Endothelial cell of umbilical vein (primary cell): ENCODE data around the gene TUBA4A. TPM values are rescaled to one million over a fixed set of nuclear protein-coding genes. Genes with fewer than 3 reads are reported as not detected.

Experiments
- BruUV-seq: library from RNA; stranded (reverse); fragments of 400-500 nt; replicated peaks from 2 replicates; lab custom pipeline; 2021; lab: Mats Ljungman, UMichigan
- CTCF ChIA-PET: fragments of 300-600, 350-600 bp; sonication (Branson Sonifier 250); formaldehyde crosslinking; loops from one replicate; lab custom pipeline; 2021; ENCODE audit warnings: antibody characterized with exemption, inconsistent platforms; lab: Charles Lee
- POLR2A ChIA-PET: fragments of 300-600, 350-600 bp; sonication (Branson Sonifier 250); formaldehyde crosslinking; loops from one replicate; lab custom pipeline; 2021; ENCODE audit warnings: antibody characterized with exemption, inconsistent platforms; lab: Charles Lee
- DNase-seq: peaks from one replicate; pipeline ENCODE4 v3.0.0-alpha.2; 2011; ENCODE audit warnings: low read depth, low spot score
- FAIRE-seq: peaks from 2 replicates; lab custom pipeline; 2011; peaks lifted over from hg19 to GRCh38; lab: Jason Lieb, UNC
- H2AFZ ChIP-seq: 2 replicates; pipeline ENCODE4 v1.6.0; 2012; ENCODE audit warnings: low read depth, low read length, control low read depth, inconsistent platforms
- H3K27ac ChIP-seq: 2 replicates; pipeline ENCODE4 v1.5.1; 2011; ENCODE audit warnings: low read depth, mild to moderate bottlenecking, control low read depth, low read length, moderate library complexity; ENCODE audit not compliant: insufficient read depth
- H3K27me3 ChIP-seq, 2 experiments: 2 replicates each; pipeline versions ENCODE4 v1.6.0 to v1.6.1; 2011; ENCODE audit warnings: low read length in 2 of 2, mixed read lengths in 1 of 2; ENCODE audit not compliant: control insufficient read depth in 2 of 2, insufficient read depth in 2 of 2
- H3K36me3 ChIP-seq, 2 experiments: 2 replicates in 1 of 2; 3 replicates in 1 of 2; pipeline ENCODE4 v1.5.1; 2011; ENCODE audit warnings: low read length in 2 of 2, mild to moderate bottlenecking in 1 of 2, moderate library complexity in 1 of 2; ENCODE audit not compliant: control insufficient read depth in 2 of 2, insufficient read depth in 2 of 2; ENCODE audit errors: extremely low read depth in 1 of 2
- H3K4me1 ChIP-seq: 3 replicates; pipeline ENCODE4 v1.5.1; 2011; ENCODE audit warnings: mild to moderate bottlenecking, low read length; ENCODE audit not compliant: control insufficient read depth, insufficient read depth; ENCODE audit errors: extremely low read depth
- H3K4me2 ChIP-seq: 2 replicates; pipeline ENCODE4 v1.6.1; 2011; ENCODE audit warnings: low read length, control low read depth, mixed read lengths; ENCODE audit not compliant: insufficient read depth
- H3K4me3 ChIP-seq, 3 experiments: fragments of 200-600 bp in 1 of 3; sonication (generic), shearing (Covaris generic) in 1 of 3; replicated peaks in 1 of 3; 2 replicates each; pipeline ENCODE4 v1.5.1; 2011 to 2016; ENCODE audit warnings: control low read depth in 3 of 3, low read length in 3 of 3, mild to moderate bottlenecking in 2 of 3, inconsistent platforms in 1 of 3, low read depth in 1 of 3, moderate library complexity in 1 of 3; ENCODE audit not compliant: insufficient read depth in 1 of 3
- H3K79me2 ChIP-seq: 2 replicates; pipeline ENCODE4 v1.6.0; 2012; ENCODE audit warnings: low read length, inconsistent platforms; ENCODE audit not compliant: control insufficient read depth, insufficient read depth
- H3K9ac ChIP-seq: replicated peaks from 2 replicates; pipeline ENCODE3; 2011; ENCODE audit warnings: low read length, control low read depth; ENCODE audit not compliant: insufficient read depth; ENCODE audit errors: extremely low read depth
- H3K9me1 ChIP-seq: replicated peaks from 3 replicates; pipeline ENCODE4 v1.6.0; 2011; ENCODE audit warnings: mild to moderate bottlenecking, low read length; ENCODE audit not compliant: control insufficient read depth, insufficient read depth; ENCODE audit errors: extremely low read depth
- H3K9me3 ChIP-seq: replicated peaks from 2 replicates; pipeline ENCODE4 v1.5.1; 2012; ENCODE audit warnings: low read length, inconsistent platforms; ENCODE audit not compliant: control insufficient read depth, insufficient read depth
- H4K20me1 ChIP-seq: replicated peaks from 2 replicates; pipeline ENCODE3; 2011; ENCODE audit warnings: mild to moderate bottlenecking, low read length; ENCODE audit not compliant: control insufficient read depth, insufficient read depth; ENCODE audit errors: extremely low read depth
- EZH2 ChIP-seq: IDR thresholded peaks from 2 replicates; pipeline ENCODE4 v1.6.1; 2012; ENCODE audit warnings: borderline replicate concordance, low read depth, mild to moderate bottlenecking, moderate library complexity, low read length, inconsistent platforms; ENCODE audit not compliant: severe bottlenecking
- FOS ChIP-seq: IDR thresholded peaks from 2 replicates; pipeline ENCODE4 v1.6.1; 2011; ENCODE audit warnings: mild to moderate bottlenecking, low read length, moderate library complexity, borderline replicate concordance; ENCODE audit not compliant: insufficient read depth
- GATA2 ChIP-seq: IDR thresholded peaks from 2 replicates; pipeline ENCODE4 v1.7.0; 2011; ENCODE audit warnings: low read depth, mild to moderate bottlenecking, moderate library complexity, mixed read lengths, low read length; ENCODE audit not compliant: insufficient read length, insufficient read depth
- MYC ChIP-seq: IDR thresholded peaks from one replicate; pipeline ENCODE4 v1.6.1; 2011; ENCODE audit warnings: mild to moderate bottlenecking, low read depth, low read length
- POLR2A ChIP-seq: IDR thresholded peaks from 2 replicates; pipeline ENCODE4 v1.6.1; 2012; ENCODE audit warnings: low read depth, mild to moderate bottlenecking, control low read depth, low read length
- POLR2AphosphoS5 ChIP-seq: IDR thresholded peaks from 2 replicates; pipeline ENCODE4 v1.6.1; 2012; ENCODE audit warnings: low read depth, mild to moderate bottlenecking, control low read depth, low read length, moderate library complexity; ENCODE audit not compliant: insufficient read depth
- dilution Hi-C: fragments of 300-500 bp; cut with MboI; formaldehyde crosslinking; loops from one replicate; pipeline ENCODE4 v1.15.0; 2019; ENCODE audit warnings: low sequenced_read_pairs; ENCODE audit not compliant: extremely low pct_ligation_motif_present
- intact Hi-C: fragments of 100-400 bp; cut with micrococcal nuclease; formaldehyde crosslinking; loops from one replicate; pipeline ENCODE4 v1.10.0; 2022
- polyA plus RNA-seq, 4 experiments: library from polyadenylated mRNA; depleted of rRNA in 3 of 4; stranded (reverse) in 3 of 4; unstranded in 1 of 4; fragments of >200 nt; gene quantifications; 2 replicates each; pipeline versions ENCODE4 v1.2.1 to v1.2.3, GENCODE V29; 2011 to 2012; ENCODE audit warnings: missing spikeins in 1 of 4
- total RNA-seq: library from RNA; stranded (reverse); gene quantifications from 2 replicates; pipeline ENCODE4 v1.2.3, GENCODE V29; 2021
- TF ChIP-seq, protein P1 (sequence below), 2 donors: IDR thresholded peaks; 1 replicate in 1 of 2; 2 replicates in 1 of 2; pipeline ENCODE4 v1.5.1; 2011; ENCODE audit warnings: low read length in 2 of 2, mild to moderate bottlenecking in 2 of 2, moderate library complexity in 2 of 2, control low read depth in 1 of 2, inconsistent platforms in 1 of 2, low read depth in 1 of 2; ENCODE audit not compliant: insufficient read depth in 1 of 2; ENCODE audit errors: extremely low read depth in 1 of 2

Gene TUBA4A
- total and polyA plus RNA-seq, 2 donors (not counting 3 experiments of a cell fraction or from before 2014, with no cell fraction given): 16.5 to 24.8 TPM

DNA sequence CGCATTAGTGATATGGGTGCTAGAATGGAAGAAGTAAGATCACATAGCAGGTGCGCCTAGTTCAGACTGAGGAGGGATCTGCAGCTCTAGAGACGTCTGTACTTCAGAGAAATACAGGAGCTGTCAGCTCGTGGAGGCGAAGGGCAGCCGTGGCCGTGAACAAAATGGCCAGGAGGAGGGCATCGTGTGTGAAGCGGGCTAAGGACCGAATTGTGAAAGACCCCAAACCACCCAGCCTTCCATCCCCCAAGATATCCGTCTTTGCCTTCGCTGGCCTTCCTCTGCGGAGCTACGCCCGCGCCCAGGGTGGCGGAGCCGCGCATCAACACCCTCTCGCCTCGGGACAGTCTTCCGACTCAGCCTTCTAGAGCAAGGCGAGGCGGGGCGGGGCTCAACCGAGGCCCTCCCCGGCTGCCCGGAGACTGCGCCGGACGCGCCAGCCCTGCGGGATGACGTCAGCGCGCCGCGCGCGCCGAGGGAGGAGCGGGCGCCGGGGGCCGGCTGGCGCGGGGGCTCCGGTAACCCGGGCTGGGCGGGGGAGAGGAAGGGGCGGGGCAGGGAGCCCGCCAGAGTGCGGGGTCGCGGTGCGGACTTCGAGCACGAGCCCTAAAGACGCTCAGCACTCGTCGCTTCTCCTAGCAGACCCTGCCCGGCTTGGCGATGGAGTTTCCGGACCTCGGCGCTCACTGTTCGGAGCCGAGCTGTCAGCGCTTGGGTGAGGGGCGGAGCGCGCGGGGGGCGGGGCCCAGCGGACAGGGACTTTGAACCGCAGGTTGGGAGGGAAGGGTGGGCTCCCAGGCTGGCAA is 47.2 kb downstream of the TUBA4A start, which contains the start of gene ZFAND2B:
TSS of gene ZFAND2B (plus strand) at position 455 of the 806 bp plus-strand sequence. CDS start at position 661, 206 bp downstream.
- POLR2A ChIA-PET: interaction anchor here (0.6 to 0.7 kb wide), 2 partner anchors 11 to 30 kb away, joined by 3 to 4 read pairs; partner anchors contain the start of gene CNPPD1
- peak within 1 kb of the TSS; percentile 90 for H3K4me2 ChIP-seq
- CTCF ChIA-PET: interaction anchor here (0.6 to 3.1 kb wide), 16 partner anchors 10 to 224 kb away, joined by 3 to 14 read pairs (median 4); partner anchors contain the start of genes ANKZF1, ATG9A, CNPPD1 and DNAJB2
- H4K20me1 ChIP-seq: no peaks in the 10 kb centered on the region
- H3K4me1 ChIP-seq: peaks cover 18% of the 10 kb centered on the region
- no peaks in the 10 kb centered on the region for H3K27me3 ChIP-seq
- DNase-seq (peak; percentile 94), FAIRE-seq (peak; percentile 92)
- intact Hi-C loops: loop anchor here (1.0 to 2.0 kb wide), 7 partner anchors 12 to 182 kb away; partner anchors contain the start of genes ABCB6, ANKZF1, ATG9A and DNAJB2
- dilution Hi-C loops: no loop called here
- H3K36me3 ChIP-seq: peaks cover 0 to 7% of the 10 kb centered on the region in 2 experiments
- no peaks in the 10 kb centered on the region for H3K9me3 ChIP-seq
- TF ChIP-seq GATA2 (no peak), EZH2 (no peak), FOS (no peak), POLR2AphosphoS5 (peak; percentile 98), MYC (no peak), POLR2A (peak; percentile 99)
- TF ChIP-seq, protein P1, sequence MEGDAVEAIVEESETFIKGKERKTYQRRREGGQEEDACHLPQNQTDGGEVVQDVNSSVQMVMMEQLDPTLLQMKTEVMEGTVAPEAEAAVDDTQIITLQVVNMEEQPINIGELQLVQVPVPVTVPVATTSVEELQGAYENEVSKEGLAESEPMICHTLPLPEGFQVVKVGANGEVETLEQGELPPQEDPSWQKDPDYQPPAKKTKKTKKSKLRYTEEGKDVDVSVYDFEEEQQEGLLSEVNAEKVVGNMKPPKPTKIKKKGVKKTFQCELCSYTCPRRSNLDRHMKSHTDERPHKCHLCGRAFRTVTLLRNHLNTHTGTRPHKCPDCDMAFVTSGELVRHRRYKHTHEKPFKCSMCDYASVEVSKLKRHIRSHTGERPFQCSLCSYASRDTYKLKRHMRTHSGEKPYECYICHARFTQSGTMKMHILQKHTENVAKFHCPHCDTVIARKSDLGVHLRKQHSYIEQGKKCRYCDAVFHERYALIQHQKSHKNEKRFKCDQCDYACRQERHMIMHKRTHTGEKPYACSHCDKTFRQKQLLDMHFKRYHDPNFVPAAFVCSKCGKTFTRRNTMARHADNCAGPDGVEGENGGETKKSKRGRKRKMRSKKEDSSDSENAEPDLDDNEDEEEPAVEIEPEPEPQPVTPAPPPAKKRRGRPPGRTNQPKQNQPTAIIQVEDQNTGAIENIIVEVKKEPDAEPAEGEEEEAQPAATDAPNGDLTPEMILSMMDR (IDR thresholded peaks at IDR 0.05; ENCODE audit: extremely low read depth in 1 of 2, insufficient read depth in 1 of 2, low read depth in 1 of 2, low read length in 2 of 2): no peak
- TSS peak; percentile 57 for BruUV-seq
- peak within 1 kb of the TSS; percentile 26 for H3K27ac ChIP-seq
- peak within 1 kb of the TSS; percentile 60 for H3K9ac ChIP-seq
- no peaks in the 10 kb centered on the region for H3K79me2 ChIP-seq
- peak within 1 kb of the TSS; percentile 97 for H2AFZ ChIP-seq
- peak within 1 kb of the TSS; percentile 36 to 83 (median 73) for H3K4me3 ChIP-seq
- H3K9me1 ChIP-seq: no peaks in the 10 kb centered on the region
